Mesenchymal stem cell (in vitro differentiated cells and primary cell): ENCODE data around the gene TPGS1.

Source experiments
- DNase-seq: peaks from one replicate; pipeline ENCODE4 v3.0.0-alpha.2; 2013
- H2AFZ ChIP-seq: one replicate; pipeline ENCODE4 v1.6.1; 2013; ENCODE audit warnings: low read depth, mild to moderate bottlenecking, control low read depth, inconsistent platforms, low read length, moderate library complexity
- H2AK5ac ChIP-seq: 2 replicates; pipeline ENCODE4 v1.6.1; 2013; ENCODE audit warnings: low read length, moderate library complexity, mild to moderate bottlenecking, inconsistent platforms; ENCODE audit not compliant: severe bottlenecking
- H2BK120ac ChIP-seq: one replicate; pipeline ENCODE4 v1.6.1; 2013; ENCODE audit warnings: low read depth, mild to moderate bottlenecking, inconsistent platforms, low read length, moderate library complexity
- H2BK12ac ChIP-seq, 2 experiments: one replicate each; pipeline ENCODE4 v1.6.1; 2013; ENCODE audit warnings: inconsistent platforms in 2 of 2, low read length in 2 of 2, mild to moderate bottlenecking in 2 of 2, moderate library complexity in 2 of 2, control low read depth in 1 of 2
- H2BK15ac ChIP-seq: one replicate; pipeline ENCODE4 v1.6.1; 2013; ENCODE audit warnings: mild to moderate bottlenecking, low read depth, inconsistent platforms; ENCODE audit not compliant: poor library complexity, severe bottlenecking
- H2BK5ac ChIP-seq: 2 replicates; pipeline ENCODE4 v1.6.1; 2013; ENCODE audit warnings: low read depth, mild to moderate bottlenecking, low read length, control low read depth, inconsistent platforms; ENCODE audit not compliant: poor library complexity, severe bottlenecking
- H3K14ac ChIP-seq, 2 experiments: one replicate each; pipeline ENCODE4 v1.6.1; 2013; ENCODE audit warnings: inconsistent platforms in 2 of 2, low read length in 2 of 2, control low read depth in 1 of 2, mild to moderate bottlenecking in 1 of 2, moderate library complexity in 1 of 2
- H3K18ac ChIP-seq, 2 experiments: one replicate each; pipeline ENCODE4 v1.6.1; 2013; ENCODE audit warnings: inconsistent platforms in 2 of 2, low read length in 2 of 2, control low read depth in 1 of 2, low read depth in 1 of 2, mild to moderate bottlenecking in 1 of 2
- H3K23ac ChIP-seq, 2 experiments: one replicate each; pipeline ENCODE4 v1.6.1; 2013; ENCODE audit warnings: inconsistent platforms in 2 of 2, low read length in 2 of 2, mild to moderate bottlenecking in 2 of 2, moderate library complexity in 2 of 2, control low read depth in 1 of 2
- H3K27ac ChIP-seq: 2 replicates; pipeline ENCODE4 v1.5.1; 2013; ENCODE audit warnings: mild to moderate bottlenecking, moderate library complexity, low read length, control low read depth, inconsistent platforms; ENCODE audit not compliant: poor library complexity, severe bottlenecking
- H3K27me3 ChIP-seq, 2 experiments: 2 replicates each; pipeline versions ENCODE4 v1.6.1 to v1.7.0; 2013; ENCODE audit warnings: low read length in 2 of 2, mild to moderate bottlenecking in 2 of 2, moderate library complexity in 2 of 2, control low read depth in 1 of 2, inconsistent platforms in 1 of 2; ENCODE audit not compliant: control insufficient read depth in 1 of 2, insufficient read depth in 1 of 2
- H3K36me3 ChIP-seq, 2 experiments: 2 replicates each; pipeline versions ENCODE4 v1.6.1 to v1.7.0; 2013; ENCODE audit warnings: low read length in 2 of 2, control low read depth in 1 of 2, inconsistent platforms in 1 of 2, low read depth in 1 of 2, mild to moderate bottlenecking in 1 of 2; ENCODE audit not compliant: insufficient read depth in 2 of 2, control insufficient read depth in 1 of 2
- H3K4ac ChIP-seq, 2 experiments: one replicate each; pipeline ENCODE4 v1.6.1; 2013; ENCODE audit warnings: inconsistent platforms in 2 of 2, low read length in 2 of 2, mild to moderate bottlenecking in 2 of 2, moderate library complexity in 2 of 2, control low read depth in 1 of 2, low read depth in 1 of 2
- H3K4me1 ChIP-seq: 2 replicates; pipeline ENCODE4 v1.6.1; 2013; ENCODE audit warnings: low read depth, low read length, control low read depth; ENCODE audit not compliant: control insufficient read depth, insufficient read depth
- H3K4me2 ChIP-seq: 2 replicates; pipeline ENCODE4 v1.6.1; 2013; ENCODE audit warnings: low read length, mild to moderate bottlenecking, inconsistent platforms; ENCODE audit not compliant: poor library complexity, severe bottlenecking
- H3K4me3 ChIP-seq, 2 experiments: 2 replicates each; pipeline versions ENCODE4 v1.5.1 to v1.7.0; 2013; ENCODE audit warnings: low read length in 2 of 2, mild to moderate bottlenecking in 2 of 2, control low read depth in 1 of 2, low read depth in 1 of 2; ENCODE audit not compliant: insufficient read depth in 1 of 2
- H3K79me1 ChIP-seq: replicated peaks from 2 replicates; pipeline ENCODE4 v1.6.1; 2013; ENCODE audit warnings: mild to moderate bottlenecking, control low read depth, low read length, inconsistent platforms; ENCODE audit not compliant: poor library complexity, severe bottlenecking
- H3K9ac ChIP-seq: 2 replicates; pipeline ENCODE4 v1.7.0; 2013; ENCODE audit warnings: mild to moderate bottlenecking, low read length, moderate library complexity
- H3K9me3 ChIP-seq: 2 replicates; pipeline ENCODE4 v1.7.0; 2013; ENCODE audit warnings: mild to moderate bottlenecking, low read length; ENCODE audit not compliant: control insufficient read depth
- H4K8ac ChIP-seq: one replicate; pipeline ENCODE4 v1.6.1; 2013; ENCODE audit warnings: inconsistent platforms, mild to moderate bottlenecking, low read length, moderate library complexity
- H4K91ac ChIP-seq: one replicate; pipeline ENCODE4 v1.6.1; 2013; ENCODE audit warnings: mild to moderate bottlenecking, low read length, inconsistent platforms
- WGBS: methylation state at CpG from one replicate; pipeline ENCODE4 v1.1.7; 2013; ENCODE audit warnings: mixed read lengths; 5-methylcytosine and 5-hydroxymethylcytosine counted together

Gene TPGS1

DNA sequence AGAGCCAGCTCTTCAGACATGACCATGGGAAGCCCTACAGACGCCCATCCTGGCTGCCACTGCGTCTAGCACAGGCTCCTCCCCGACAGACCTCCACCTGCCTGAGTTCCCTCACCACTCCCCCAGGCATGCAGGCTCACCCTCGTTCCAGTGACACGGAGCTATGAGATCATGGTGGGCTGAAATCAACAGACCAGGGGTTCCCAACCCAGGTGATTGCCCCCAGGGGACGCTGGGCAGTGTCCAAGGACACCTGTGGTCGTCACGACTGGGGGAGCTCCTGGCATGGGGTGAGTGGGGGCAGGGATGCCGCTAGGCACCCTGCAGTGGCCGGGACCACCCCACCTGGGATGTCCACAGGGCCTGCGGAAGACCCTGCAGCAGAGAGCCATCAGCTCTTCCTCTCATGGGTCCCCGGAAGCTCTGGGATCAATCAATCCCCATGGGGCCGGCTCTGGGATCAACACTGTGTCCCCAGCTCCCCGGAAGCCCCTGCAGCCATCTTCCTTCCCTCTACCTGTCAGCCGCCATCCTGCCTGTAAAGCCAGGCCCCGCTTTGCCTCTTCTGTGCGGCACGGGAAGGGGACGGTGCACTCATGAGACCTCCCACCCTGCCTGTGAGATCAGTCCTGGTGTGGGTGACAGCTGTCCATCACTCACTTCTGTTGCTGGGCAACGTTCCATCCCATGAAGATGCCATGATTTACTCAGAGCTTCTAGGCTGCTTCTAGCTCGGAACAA is 23.8 kb upstream of the TPGS1 start:
- Histone ChIP-seq H4K8ac (no peak overlapping the region), H3K27ac (no peak overlapping the region), H2BK120ac (no peak overlapping the region), H3K14ac (no peak overlapping the region), H3K9me3 (no peaks in the 10 kb centered on the region), H3K9ac (no peak overlapping the region), H4K91ac (no peak overlapping the region), H3K23ac (no peak overlapping the region), H3K4ac (no peak overlapping the region), H3K4me3 (no peak overlapping the region), H3K18ac (no peak overlapping the region), H3K27me3 (peaks cover 3 to 9% of the 10 kb centered on the region in 2 experiments), H2BK12ac (no peak overlapping the region), H2BK5ac (no peak overlapping the region), H2BK15ac (no peak overlapping the region), H2AK5ac (no peak overlapping the region), H3K36me3 (no peaks in the 10 kb centered on the region), H3K4me2 (no peak overlapping the region), H3K4me1 (peaks cover 26% of the 10 kb centered on the region), H3K79me1 (peaks cover 3% of the 10 kb centered on the region), H2AFZ (no peak overlapping the region)
- no peak for DNase-seq
- WGBS, result 79% methylated on average over 19 of the region's 21 CpGs

DNA sequence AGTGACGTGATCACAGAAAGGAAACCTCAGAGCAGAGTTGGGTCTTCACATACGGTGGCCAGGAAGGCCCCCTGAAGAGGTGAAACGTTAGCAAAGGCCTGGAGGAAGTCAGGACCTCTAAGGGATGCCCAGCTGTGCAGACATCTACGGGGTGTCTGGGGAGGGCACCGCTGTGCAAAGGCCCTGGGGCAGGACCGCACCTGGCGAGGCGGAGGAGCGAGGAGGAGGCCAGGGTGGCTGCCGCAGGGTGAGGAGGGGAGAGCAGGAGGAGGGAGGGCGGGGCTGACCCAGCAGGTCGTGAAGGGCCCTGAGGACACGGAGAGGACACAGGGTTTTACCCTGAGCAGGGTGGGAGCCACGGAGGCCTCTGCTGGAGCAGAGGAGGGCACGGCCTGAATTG is 22.8 kb upstream of the TPGS1 start:
- Histone ChIP-seq H3K4me3 (no peak overlapping the region), H2BK12ac (no peak overlapping the region), H2AFZ (no peak overlapping the region), H3K9ac (no peak overlapping the region), H2AK5ac (no peak overlapping the region), H3K79me1 (peaks cover 3% of the 10 kb centered on the region), H3K36me3 (no peaks in the 10 kb centered on the region), H3K27ac (no peak overlapping the region), H4K91ac (no peak overlapping the region), H3K9me3 (no peaks in the 10 kb centered on the region), H4K8ac (no peak overlapping the region), H3K18ac (no peak overlapping the region), H3K14ac (peak overlapping the region in 1 of 2 experiments; percentile 84), H3K4me1 (peaks cover 29% of the 10 kb centered on the region), H3K4me2 (no peak overlapping the region), H2BK5ac (no peak overlapping the region), H2BK15ac (no peak overlapping the region), H3K27me3 (peaks cover 3% of the 10 kb centered on the region in 2 experiments), H3K4ac (no peak overlapping the region), H2BK120ac (no peak overlapping the region), H3K23ac (no peak overlapping the region)
- 81% methylated on average over 15 of the region's 15 CpGs for WGBS
- DNase-seq, result no peak

DNA sequence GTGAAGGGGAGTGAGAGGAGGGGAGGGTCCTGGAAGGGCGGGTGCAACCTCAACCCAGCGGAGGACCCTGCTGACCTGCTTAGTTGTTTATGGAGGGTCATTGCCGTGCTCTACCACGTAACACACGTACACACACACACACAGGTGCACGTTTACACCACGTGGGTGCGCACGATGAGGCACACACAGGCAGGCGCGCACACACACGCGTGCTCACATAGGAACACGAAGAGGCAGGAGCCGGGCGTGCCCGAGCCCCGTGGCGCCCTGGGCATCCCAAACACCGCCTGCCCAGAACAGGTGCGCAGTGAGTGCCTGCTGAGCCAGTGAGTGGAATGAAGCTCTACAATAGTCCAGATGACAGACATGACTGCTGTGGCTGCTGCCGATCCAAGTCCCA is 22.2 kb upstream of the TPGS1 start:
- peak overlapping the region in 1 of 2 experiments; percentile 12 for H3K4ac ChIP-seq

DNA sequence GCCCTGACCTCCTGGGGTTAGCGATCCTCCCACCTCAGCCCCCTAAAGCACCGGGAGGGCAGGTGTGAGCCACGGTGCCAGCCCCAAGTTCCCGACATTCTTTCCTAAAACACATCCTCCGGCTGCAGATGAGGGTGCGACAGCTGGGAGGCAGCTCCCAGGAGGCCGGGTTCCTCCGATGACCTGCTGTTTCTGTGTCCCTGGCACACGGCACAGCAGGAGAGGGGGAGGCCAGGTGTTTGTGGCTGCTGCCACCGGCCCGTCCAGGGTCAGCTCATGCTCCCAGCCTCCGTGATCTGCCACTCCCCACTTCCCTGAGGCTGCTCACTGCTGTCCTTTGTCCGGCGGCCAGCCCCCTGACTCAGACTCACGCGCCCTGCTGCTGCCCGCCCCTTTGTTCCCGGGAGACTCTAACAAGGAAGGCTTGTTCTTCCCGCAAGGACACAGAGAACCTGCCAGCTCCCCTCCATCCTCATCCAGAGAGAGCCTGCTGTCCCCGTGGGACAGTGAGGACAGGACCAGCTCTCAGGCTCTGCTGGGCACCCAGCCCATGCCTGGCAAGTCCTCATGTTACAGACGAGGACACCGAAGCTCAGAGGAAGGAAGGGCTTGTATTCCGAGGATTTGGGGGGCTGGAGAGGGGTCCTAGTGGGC is 21.6 kb upstream of the TPGS1 start:
- peak overlapping the region; percentile 44 for H2BK15ac ChIP-seq
- H3K4ac ChIP-seq, result peak overlapping the region; percentile 73 to 81
- peak overlapping the region; percentile 70 for H4K91ac ChIP-seq
- H3K36me3 ChIP-seq, result peaks cover 0 to 3% of the 10 kb centered on the region in 2 experiments
- H4K8ac ChIP-seq, result peak overlapping the region; percentile 84
- no peak overlapping the region for H2BK5ac ChIP-seq
- no peak overlapping the region for H3K27ac ChIP-seq
- peak overlapping the region in 1 of 2 experiments; percentile 61 for H3K23ac ChIP-seq
- H3K18ac ChIP-seq, result peak overlapping the region; percentile 40 to 96
- H2BK12ac ChIP-seq, result peak overlapping the region; percentile 55 to 91
- 44% methylated on average over 20 of the region's 23 CpGs for WGBS
- H2BK120ac ChIP-seq, result peak overlapping the region; percentile 77
- peak overlapping the region; percentile 60 for H2AK5ac ChIP-seq
- peak overlapping the region; percentile 79 for H3K9ac ChIP-seq
- peaks cover 29% of the 10 kb centered on the region for H3K4me1 ChIP-seq
- peak overlapping the region in 1 of 2 experiments; percentile 87 for H3K14ac ChIP-seq
- peaks cover 3% of the 10 kb centered on the region for H3K79me1 ChIP-seq
- peaks cover 3% of the 10 kb centered on the region in 2 experiments for H3K27me3 ChIP-seq
- peak overlapping the region; percentile 46 for H3K4me2 ChIP-seq
- no peak overlapping the region for H2AFZ ChIP-seq
- H3K9me3 ChIP-seq, result no peaks in the 10 kb centered on the region
- peak; percentile 76 for DNase-seq
- H3K4me3 ChIP-seq, result peak overlapping the region in 1 of 2 experiments; percentile 56

More for the DNA sequence above, 22.2 kb upstream of the TPGS1 start:
- Histone ChIP-seq H3K79me1 (peaks cover 3% of the 10 kb centered on the region), H3K4me3 (no peak overlapping the region), H3K9ac (peak overlapping the region; percentile 79), H3K14ac (peak overlapping the region in 1 of 2 experiments; percentile 79), H2BK15ac (no peak overlapping the region), H3K36me3 (peaks cover 0 to 3% of the 10 kb centered on the region in 2 experiments), H2BK120ac (no peak overlapping the region), H3K27me3 (peaks cover 3% of the 10 kb centered on the region in 2 experiments), H2BK5ac (no peak overlapping the region), H3K18ac (peak overlapping the region in 1 of 2 experiments; percentile 96), H2AFZ (peak overlapping the region; percentile 3), H2BK12ac (peak overlapping the region in 1 of 2 experiments; percentile 65), H3K23ac (peak overlapping the region in 1 of 2 experiments; percentile 56), H4K91ac (peak overlapping the region; percentile 48), H3K4me1 (peaks cover 30% of the 10 kb centered on the region), H3K27ac (no peak overlapping the region), H2AK5ac (no peak overlapping the region), H3K9me3 (no peaks in the 10 kb centered on the region), H3K4me2 (no peak overlapping the region), H4K8ac (peak overlapping the region; percentile 84)
- no peak for DNase-seq
- 87% methylated on average over 22 of the region's 22 CpGs for WGBS
